ENCODE measurements around the gene PTCHD1. TPM values are rescaled to one million over a fixed set of nuclear protein-coding genes. Genes with fewer than 3 reads are reported as not detected.

Gene PTCHD1
- polyA plus RNA-seq (ENCODE audit: insufficient read length): 0.37 TPM
- long read RNA-seq, donor 1: 0 reads
- long read RNA-seq, donor 2: 0 reads
- long read RNA-seq, donor 3: 0 reads
- long read RNA-seq, donor 4: 0 reads
- long read RNA-seq, donor 5: 0 reads
- long read RNA-seq, donor 6: 0 reads
- long read RNA-seq, donor 7: 0 reads
- long read RNA-seq, donor 8: 0 reads

GRCh38 chrX:23334848-23335599, at the start of gene PTCHD1:
TSS of gene PTCHD1 (plus strand) at chrX:23334849. CDS start at chrX:23334876, 27 bp downstream.
- DNase-seq: no peak

GRCh38 chrX:23286731-23287130, 47.9 kb upstream of the PTCHD1 start:
- no peak for DNase-seq

- DNase-seq: no peak
Measured at GRCh38 chrX:23287191-23287725, 47.4 kb upstream of the PTCHD1 start.

- no peak for DNase-seq
Measured at GRCh38 chrX:23292354-23292987, 42.2 kb upstream of the PTCHD1 start.

GRCh38 chrX:23292988-23293651, 41.5 kb upstream of the PTCHD1 start:
- peak; percentile 18 for DNase-seq

- DNase-seq: no peak
Measured at GRCh38 chrX:23304881-23305280, 29.8 kb upstream of the PTCHD1 start.

GRCh38 chrX:23311731-23312130, 22.9 kb upstream of the PTCHD1 start:
- DNase-seq: no peak

GRCh38 chrX:23312136-23312535, 22.5 kb upstream of the PTCHD1 start:
- DNase-seq: no peak

GRCh38 chrX:23317799-23318724, 16.6 kb upstream of the PTCHD1 start:
- no peak for DNase-seq

- DNase-seq: no peak
Measured at GRCh38 chrX:23327104-23327503, 7.5 kb upstream of the PTCHD1 start.

GRCh38 chrX:23331701-23332100, 2.9 kb upstream of the PTCHD1 start:
- DNase-seq: no peak

- no peak for DNase-seq
Measured at GRCh38 chrX:23332101-23332887, 2.4 kb upstream of the PTCHD1 start.

- no peak for DNase-seq
Measured at GRCh38 chrX:23332888-23333821, 1.5 kb upstream of the PTCHD1 start.

- no peak for DNase-seq
Measured at GRCh38 chrX:23333842-23334520, 668 bp upstream of the PTCHD1 start.

- DNase-seq: no peak
Measured at GRCh38 chrX:23334521-23334847, 165 bp upstream of the PTCHD1 start.

GRCh38 chrX:23338334-23338733, 3.7 kb downstream of the PTCHD1 start:
- DNase-seq: no peak

- no peak for DNase-seq
Measured at GRCh38 chrX:23341452-23341851, 6.8 kb downstream of the PTCHD1 start.

- no peak for DNase-seq
Measured at GRCh38 chrX:23344238-23344903, 9.7 kb downstream of the PTCHD1 start.

All from left kidney (tissue), 8 donors.